UCSD-AML1 (cell line): ENCODE results near the gene PRR23E.

Experiments
- DNase-seq: peaks from one replicate; lab custom pipeline; 2025; ENCODE audit not compliant: unreplicated experiment; lab: John Stamatoyannopoulos, UW

Gene PRR23E

GRCh38 chr3:127192576-127193232 is at the start of gene PRR23E:
Gene PRR23E (plus strand): TSS chr3:127193131. CDS start chr3:127196686, 3,555 bp downstream.
- no peak for DNase-seq

- DNase-seq: no peak
Measured at GRCh38 chr3:127143172-127143571, 49.8 kb upstream of the PRR23E start.

- no peak for DNase-seq
Measured at GRCh38 chr3:127144631-127145030, 48.3 kb upstream of the PRR23E start.

GRCh38 chr3:127145266-127145665 is 47.7 kb upstream of the PRR23E start:
- DNase-seq: no peak

GRCh38 chr3:127147291-127147885 is 45.5 kb upstream of the PRR23E start:
- no peak for DNase-seq

GRCh38 chr3:127149621-127150310 is 43.2 kb upstream of the PRR23E start:
- no peak for DNase-seq

- DNase-seq: no peak
Measured at GRCh38 chr3:127150513-127151250, 42.2 kb upstream of the PRR23E start.

- DNase-seq: no peak
Measured at GRCh38 chr3:127151251-127151564, 41.7 kb upstream of the PRR23E start.

- no peak for DNase-seq
Measured at GRCh38 chr3:127151992-127152650, 40.8 kb upstream of the PRR23E start.

GRCh38 chr3:127152684-127153505 is 40.0 kb upstream of the PRR23E start:
- DNase-seq: no peak

- no peak for DNase-seq
Measured at GRCh38 chr3:127153506-127153815, 39.5 kb upstream of the PRR23E start.

- DNase-seq: no peak
Measured at GRCh38 chr3:127156338-127157050, 36.4 kb upstream of the PRR23E start.

GRCh38 chr3:127157171-127157828 is 35.6 kb upstream of the PRR23E start:
- no peak for DNase-seq

GRCh38 chr3:127158614-127159229 is 34.2 kb upstream of the PRR23E start:
- peak; percentile 25 for DNase-seq

- no peak for DNase-seq
Measured at GRCh38 chr3:127159543-127159942, 33.4 kb upstream of the PRR23E start.

- no peak for DNase-seq
Measured at GRCh38 chr3:127161236-127161635, 31.7 kb upstream of the PRR23E start.

- no peak for DNase-seq
Measured at GRCh38 chr3:127161973-127162579, 30.9 kb upstream of the PRR23E start.

- no peak for DNase-seq
Measured at GRCh38 chr3:127162947-127163645, 29.8 kb upstream of the PRR23E start.
